ENCODE data around the gene SAXO2. TPM values are rescaled to one million over a fixed set of nuclear protein-coding genes. Genes with fewer than 3 reads are reported as not detected.
A peak's percentile ranks its signal among the peaks of the same experiment; 100 is the strongest.

Gene SAXO2
- total and polyA plus RNA-seq, 2 of the 8 experiments (the other 6 are each of a cell fraction or from before 2014, with no cell fraction given), result 3.1 TPM

DNA sequence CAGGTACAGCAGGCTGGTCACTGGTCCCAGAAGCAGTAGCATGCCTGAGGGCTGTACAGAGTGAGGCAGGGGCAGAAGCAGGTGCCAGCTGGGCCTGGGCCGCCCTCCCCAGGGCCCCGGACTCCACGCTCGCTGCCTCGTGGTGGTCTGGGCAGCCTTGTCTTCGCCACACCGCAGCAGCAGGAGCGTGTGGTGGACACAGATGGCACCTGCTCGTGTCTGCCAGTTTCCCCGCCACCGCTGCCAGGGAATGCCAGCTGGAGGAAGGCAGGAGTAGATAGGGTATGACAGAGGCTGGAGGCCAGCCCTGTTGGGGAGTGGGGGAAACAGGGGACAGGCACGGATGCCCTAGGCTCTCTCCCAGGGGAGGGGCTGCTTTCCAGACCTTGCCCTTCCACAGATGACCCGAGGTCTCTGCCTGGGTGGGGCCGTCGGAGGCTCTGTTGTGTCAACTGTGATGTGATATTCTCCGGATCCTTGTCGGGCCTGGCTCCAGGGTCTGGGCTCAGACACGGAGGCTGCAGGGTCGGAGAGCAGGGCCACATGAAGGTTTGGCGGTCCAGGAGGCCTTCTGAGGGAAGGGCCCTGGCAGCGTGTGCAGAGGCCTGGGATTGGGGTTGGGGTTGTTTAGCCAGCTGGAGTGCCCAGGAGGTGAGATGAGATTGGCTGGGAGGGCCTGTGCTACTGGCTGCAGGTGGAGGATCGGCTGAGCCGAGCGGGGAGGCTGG lies 53.1 kb downstream of the SAXO2 start:
- H3K79me1 ChIP-seq (ENCODE audit: low read depth, low read length), result no peaks in the 10 kb centered on the region
- H3K9me3 ChIP-seq (ENCODE audit: insufficient read depth in 2 of 2, low read depth in 1 of 2, low read length in 1 of 2), result no peaks in the 10 kb centered on the region
- H3K23ac ChIP-seq (ENCODE audit: insufficient read length), result no peak overlapping the region
- H3K4me3 ChIP-seq (ENCODE audit: extremely low read depth in 1 of 4, insufficient read depth in 2 of 4, low read depth in 3 of 4, low read length in 4 of 4), result no peak overlapping the region
- no peaks in the 10 kb centered on the region for H3K79me2 ChIP-seq (ENCODE audit: control insufficient read depth in 1 of 2, insufficient read depth in 2 of 2, low read length in 2 of 2)
- no peak overlapping the region for H3K27ac ChIP-seq (ENCODE audit: low read depth, low read length)
- DNase-seq (ENCODE audit: low read depth in 1 of 2, low spot score in 2 of 2) (no peak), FAIRE-seq (no peak)
- H2BK15ac ChIP-seq (ENCODE audit: low read length), result no peak overlapping the region
- CTCF ChIA-PET (ENCODE audit: partially characterized antibody), result interaction anchor here (1.2 kb wide), 1 partner anchor 9 kb away, joined by 3 read pairs; no protein-coding TSS in a partner anchor
- no peaks in the 10 kb centered on the region; the same call in 1 of the 2 replicates for H3K23me2 ChIP-seq (ENCODE audit: low read depth, low read length)
- no peak overlapping the region for H3K18ac ChIP-seq (ENCODE audit: extremely low read depth, low read length)
- H2BK120ac ChIP-seq (replicated peaks; ENCODE audit: low read depth, low read length), result no peak overlapping the region
- no peak overlapping the region for H2BK5ac ChIP-seq (ENCODE audit: low read depth, low read length)
- no peak overlapping the region for H2BK12ac ChIP-seq (ENCODE audit: low read depth, low read length)
- H2BK20ac ChIP-seq (ENCODE audit: low read length), result no peak overlapping the region
- no peak overlapping the region for H4K91ac ChIP-seq (replicated peaks; ENCODE audit: insufficient read length, low read length)
- WGBS, 2 experiments (ENCODE audit: extremely low coverage in 1 of 2, insufficient coverage in 1 of 2, insufficient read length in 1 of 2, insufficient replicate concordance in 2 of 2, low coverage in 1 of 2, low lambda C conversion rate in 2 of 2, missing lambda C conversion rate in 1 of 2), result 94% methylated on average over 23 of the region's 24 CpGs; no CpG with 5 or more reads in 1 of the 2 experiments
- H2AK5ac ChIP-seq (ENCODE audit: low read depth, low read length), result no peak overlapping the region
- no peak overlapping the region for H3K56ac ChIP-seq (replicated peaks; ENCODE audit: insufficient read length, low read depth, low read length)
- H3K4ac ChIP-seq (replicated peaks; ENCODE audit: insufficient read length, low read depth, low read length), result no peak overlapping the region
- H2AFZ ChIP-seq (ENCODE audit: low read length), result no peak overlapping the region
- H4K20me1 ChIP-seq (replicated peaks in 1 of 2; ENCODE audit: control insufficient read depth in 1 of 2, insufficient read depth in 2 of 2, low read length in 2 of 2), result no peaks in the 10 kb centered on the region
- H3K14ac ChIP-seq (ENCODE audit: insufficient read length), result no peak overlapping the region
- H4K5ac ChIP-seq (ENCODE audit: insufficient read length, low read depth, low read length), result no peak overlapping the region
- H3K36me3 ChIP-seq (ENCODE audit: control insufficient read depth in 2 of 4, insufficient read depth in 4 of 4, low read length in 3 of 4), result no peaks in the 10 kb centered on the region
- POLR2A ChIA-PET (ENCODE audit: partially characterized antibody), result no interaction called here
- no peaks in the 10 kb centered on the region; a peak in 1 of 7 replicates for H3K4me1 ChIP-seq (replicated peaks in 1 of 4; ENCODE audit: control insufficient read depth in 3 of 4, insufficient read depth in 4 of 4, low read length in 3 of 4)
- 0 out of 2 replicates have a peak overlapping the region, but pooled peaks have one; percentile 14 for H4K8ac ChIP-seq (ENCODE audit: extremely low read depth, insufficient read depth, low read length)
- no peaks in the 10 kb centered on the region; a peak in 1 of 7 replicates for H3K27me3 ChIP-seq (replicated peaks in 1 of 4; ENCODE audit: control insufficient read depth in 3 of 4, extremely low read depth in 1 of 4, insufficient read depth in 3 of 4, low read length in 3 of 4)
- H3K9ac ChIP-seq (replicated peaks in 1 of 4; ENCODE audit: extremely low read depth in 1 of 4, low read depth in 3 of 4, low read length in 3 of 4), result no peak overlapping the region
- no peak overlapping the region for H3K4me2 ChIP-seq (ENCODE audit: insufficient read depth in 1 of 2, low read depth in 2 of 2, low read length in 2 of 2)
- TF ChIP-seq ATF2 (IDR thresholded peaks at IDR 0.05; ENCODE audit: low read length) (no peak), POLR2A (IDR thresholded peaks at IDR 0.05; ENCODE audit: control extremely low read depth in 1 of 2, low read depth in 2 of 2, low read length in 2 of 2) (no peak), HDAC6 (IDR thresholded peaks at IDR 0.05; ENCODE audit: low read depth, low read length) (no peak), RFX5 (IDR thresholded peaks at IDR 0.05; ENCODE audit: borderline replicate concordance, low read depth, low read length) (no peak), POLR2AphosphoS5 (IDR thresholded peaks at IDR 0.05; ENCODE audit: low read depth, low read length) (no peak), CHD1 (IDR thresholded peaks at IDR 0.05; ENCODE audit: low read depth, low read length) (no peak), HDAC2 (IDR thresholded peaks at IDR 0.05; ENCODE audit: borderline replicate concordance in 1 of 2, low read depth in 2 of 2, low read length in 2 of 2) (no peak), SP1 (IDR thresholded peaks at IDR 0.05; ENCODE audit: low read depth, low read length) (no peak), CBX5 (IDR thresholded peaks at IDR 0.05; ENCODE audit: low read depth, low read length) (no peak), RBBP5 (IDR thresholded peaks at IDR 0.05; ENCODE audit: borderline replicate concordance, low read depth, low read length) (no peak)
- TF ChIP-seq, protein P1, sequence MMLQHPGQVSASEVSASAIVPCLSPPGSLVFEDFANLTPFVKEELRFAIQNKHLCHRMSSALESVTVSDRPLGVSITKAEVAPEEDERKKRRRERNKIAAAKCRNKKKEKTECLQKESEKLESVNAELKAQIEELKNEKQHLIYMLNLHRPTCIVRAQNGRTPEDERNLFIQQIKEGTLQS (IDR thresholded peaks at IDR 0.05; ENCODE audit: insufficient read depth, low read depth, low read length), result no peak
